Measurements from ENCODE around the gene SH2D1B.
"Not testable (repeated sequence)": the region's sequence is repeated elsewhere in the genome, so short reads cannot be mapped to it uniquely, and the experiment has no call there.

The SH2D1B gene

DNA sequence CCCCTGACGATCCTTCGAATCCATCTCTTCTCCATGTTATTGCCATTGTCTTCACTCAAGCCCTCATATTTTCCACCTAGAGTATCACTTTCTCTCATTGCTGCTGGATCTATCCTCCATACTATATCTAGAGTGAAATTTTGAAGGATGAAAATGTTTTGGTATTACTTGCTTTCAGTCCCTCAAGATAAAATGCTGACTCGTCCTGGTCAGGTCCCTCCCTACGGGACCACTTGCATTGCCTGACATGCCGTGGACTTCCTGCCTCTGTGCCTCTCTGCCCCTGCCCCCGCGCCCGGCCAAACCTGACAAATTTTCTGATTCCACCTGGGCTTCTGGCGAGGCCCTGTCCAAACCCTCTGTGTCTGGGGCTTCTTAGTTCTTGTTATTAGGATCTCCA, 58.9 kb downstream of the SH2D1B start:
- H3K9ac ChIP-seq (ENCODE audit: low read depth, low read length, poor library complexity) = no peak overlapping the region
- no peak overlapping the region for H2BK120ac ChIP-seq (ENCODE audit: low read depth, low read length)
- H3K79me1 ChIP-seq (ENCODE audit: low read depth, low read length) = no peaks in the 10 kb centered on the region
- no peaks in the 10 kb centered on the region for H3K27me3 ChIP-seq (ENCODE audit: control insufficient read depth in 3 of 3, insufficient read depth in 3 of 3, low read depth in 1 of 3, low read length in 3 of 3)
- no peak overlapping the region for H2BK12ac ChIP-seq (ENCODE audit: low read length)
- no peak overlapping the region for H2BK5ac ChIP-seq (ENCODE audit: low read length)
- no peak overlapping the region for H2BK15ac ChIP-seq (ENCODE audit: low read length)
- H3K23ac ChIP-seq (ENCODE audit: low read depth, low read length, poor library complexity) = no peak overlapping the region
- H3K4me2 ChIP-seq (ENCODE audit: insufficient read depth, low read length, poor library complexity, severe bottlenecking) = no peak overlapping the region
- H3K9me3 ChIP-seq (replicated peaks in 1 of 2; ENCODE audit: control insufficient read depth in 2 of 2, insufficient read depth in 1 of 2, low read depth in 1 of 2, low read length in 2 of 2) = no peaks in the 10 kb centered on the region
- H3K4me3 ChIP-seq (ENCODE audit: low read length in 2 of 2) = no peak overlapping the region
- no peak overlapping the region for H2AK5ac ChIP-seq (ENCODE audit: low read depth, low read length)
- H3K4ac ChIP-seq (ENCODE audit: low read length) = no peak overlapping the region
- no peak for DNase-seq (ENCODE audit: low spot score)
- peaks cover 6 to 9% of the 10 kb centered on the region in 2 donors for H3K4me1 ChIP-seq (ENCODE audit: control insufficient read depth in 2 of 2, insufficient read depth in 1 of 2, low read depth in 1 of 2, low read length in 2 of 2)
- no peak overlapping the region for H2AFZ ChIP-seq (ENCODE audit: low read length)
- no peak overlapping the region for H4K91ac ChIP-seq (ENCODE audit: low read depth, low read length, poor library complexity)
- H3K36me3 ChIP-seq (replicated peaks in 1 of 2; ENCODE audit: control insufficient read depth in 2 of 2, insufficient read depth in 2 of 2, low read length in 2 of 2) = peaks cover 7 to 38% of the 10 kb centered on the region in 2 donors
- H3K27ac ChIP-seq (replicated peaks; ENCODE audit: low read length) = no peak overlapping the region
- no peak overlapping the region for H3K18ac ChIP-seq (ENCODE audit: low read length)
- no peak overlapping the region for H3K14ac ChIP-seq (ENCODE audit: low read length)
- WGBS, 2 donors (ENCODE audit: extremely low coverage in 2 of 2, insufficient read length in 2 of 2, insufficient replicate concordance in 1 of 2) = no CpG with 5 or more reads among the region's 9 CpGs
- H4K8ac ChIP-seq (ENCODE audit: low read depth, low read length) = no peak overlapping the region

DNA sequence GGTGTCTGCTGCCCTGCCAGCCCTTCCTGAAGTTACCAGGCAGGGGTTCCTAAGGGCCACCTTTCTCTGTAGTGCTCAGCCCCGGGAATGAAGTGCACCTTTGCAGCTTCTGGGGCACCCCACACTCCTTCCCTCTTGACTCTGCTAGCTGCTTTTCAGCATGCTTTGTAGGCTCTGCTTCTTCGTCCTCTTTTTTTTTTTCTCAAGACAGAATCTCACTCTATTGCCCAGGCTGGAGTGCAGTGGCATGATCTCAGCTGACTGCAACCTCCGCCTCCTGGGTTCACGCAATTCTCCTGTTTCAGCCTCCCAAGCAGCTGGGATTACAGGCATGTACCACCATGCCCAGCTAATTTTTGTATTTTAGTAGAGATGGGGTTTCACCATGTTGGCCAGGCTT, 60.1 kb downstream of the SH2D1B start:
- H4K91ac ChIP-seq (ENCODE audit: low read depth, low read length, poor library complexity); H3K27me3 ChIP-seq (ENCODE audit: control insufficient read depth in 3 of 3, insufficient read depth in 3 of 3, low read depth in 1 of 3, low read length in 3 of 3); H3K18ac ChIP-seq (ENCODE audit: low read length); H3K14ac ChIP-seq (ENCODE audit: low read length); H3K9ac ChIP-seq (ENCODE audit: low read depth, low read length, poor library complexity); H3K23ac ChIP-seq (ENCODE audit: low read depth, low read length, poor library complexity); H3K4me2 ChIP-seq (ENCODE audit: insufficient read depth, low read length, poor library complexity, severe bottlenecking); H3K4ac ChIP-seq (ENCODE audit: low read length); H3K79me1 ChIP-seq (ENCODE audit: low read depth, low read length); DNase-seq (ENCODE audit: low spot score); H3K4me3 ChIP-seq (ENCODE audit: low read length in 2 of 2); H2BK15ac ChIP-seq (ENCODE audit: low read length); H4K8ac ChIP-seq (ENCODE audit: low read depth, low read length); H2BK120ac ChIP-seq (ENCODE audit: low read depth, low read length); H2BK12ac ChIP-seq (ENCODE audit: low read length); H2BK5ac ChIP-seq (ENCODE audit: low read length); H3K27ac ChIP-seq (replicated peaks; ENCODE audit: low read length); H3K9me3 ChIP-seq (replicated peaks in 1 of 2; ENCODE audit: control insufficient read depth in 2 of 2, insufficient read depth in 1 of 2, low read depth in 1 of 2, low read length in 2 of 2); H2AFZ ChIP-seq (ENCODE audit: low read length); H2AK5ac ChIP-seq (ENCODE audit: low read depth, low read length); H3K4me1 ChIP-seq (ENCODE audit: control insufficient read depth in 2 of 2, insufficient read depth in 1 of 2, low read depth in 1 of 2, low read length in 2 of 2): not testable (repeated sequence)
- no CpG with 5 or more reads among the region's 4 CpGs for WGBS, 2 donors (ENCODE audit: extremely low coverage in 2 of 2, insufficient read length in 2 of 2, insufficient replicate concordance in 1 of 2)
- peaks cover 5 to 35% of the 10 kb centered on the region in 2 donors for H3K36me3 ChIP-seq (replicated peaks in 1 of 2; ENCODE audit: control insufficient read depth in 2 of 2, insufficient read depth in 2 of 2, low read length in 2 of 2)

DNA sequence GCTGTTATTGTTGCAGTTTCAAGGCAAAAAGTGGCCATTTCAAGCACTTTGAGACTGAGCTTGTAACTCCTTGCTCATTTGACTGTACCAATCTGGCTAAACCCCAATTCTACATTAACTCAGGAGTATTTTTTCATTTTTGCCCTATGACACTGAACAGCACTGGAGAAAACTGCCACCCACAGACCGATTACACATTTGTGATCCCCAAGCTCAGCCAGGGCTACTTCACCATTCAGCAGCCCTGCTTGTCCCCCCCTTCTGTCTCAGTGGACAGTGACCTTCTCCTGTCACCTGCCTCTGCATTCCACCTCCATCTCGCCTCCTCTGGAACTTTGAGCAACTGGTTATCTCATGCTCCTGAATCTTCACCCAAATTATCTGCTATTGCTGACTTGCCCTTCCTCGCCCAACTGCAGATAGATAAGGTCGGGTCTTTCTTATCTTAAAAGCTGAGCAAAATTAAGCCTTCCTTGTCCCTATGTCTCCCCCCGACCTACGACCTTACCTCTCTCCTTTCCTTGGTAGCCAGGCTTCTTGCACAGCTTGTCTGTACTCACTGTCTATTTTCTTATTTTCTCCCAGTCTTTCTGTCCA, 60.6 kb downstream of the SH2D1B start:
- no peak overlapping the region for H2BK120ac ChIP-seq (ENCODE audit: low read depth, low read length)
- H3K27ac ChIP-seq (replicated peaks; ENCODE audit: low read length) = no peak overlapping the region
- no peak overlapping the region for H2AK5ac ChIP-seq (ENCODE audit: low read depth, low read length)
- H4K8ac ChIP-seq (ENCODE audit: low read depth, low read length) = no peak overlapping the region
- H3K14ac ChIP-seq (ENCODE audit: low read length) = no peak overlapping the region
- no peak overlapping the region for H4K91ac ChIP-seq (ENCODE audit: low read depth, low read length, poor library complexity)
- no CpG with 5 or more reads among the region's 6 CpGs for WGBS, 2 donors (ENCODE audit: extremely low coverage in 2 of 2, insufficient read length in 2 of 2, insufficient replicate concordance in 1 of 2)
- no peak overlapping the region for H3K4me2 ChIP-seq (ENCODE audit: insufficient read depth, low read length, poor library complexity, severe bottlenecking)
- no peak overlapping the region for H2BK5ac ChIP-seq (ENCODE audit: low read length)
- no peaks in the 10 kb centered on the region for H3K27me3 ChIP-seq (ENCODE audit: control insufficient read depth in 3 of 3, insufficient read depth in 3 of 3, low read depth in 1 of 3, low read length in 3 of 3)
- H3K9me3 ChIP-seq (replicated peaks in 1 of 2; ENCODE audit: control insufficient read depth in 2 of 2, insufficient read depth in 1 of 2, low read depth in 1 of 2, low read length in 2 of 2) = no peaks in the 10 kb centered on the region
- H3K36me3 ChIP-seq (replicated peaks in 1 of 2; ENCODE audit: control insufficient read depth in 2 of 2, insufficient read depth in 2 of 2, low read length in 2 of 2) = peaks cover 4 to 30% of the 10 kb centered on the region in 2 donors
- no peaks in the 10 kb centered on the region for H3K79me1 ChIP-seq (ENCODE audit: low read depth, low read length)
- H2BK15ac ChIP-seq (ENCODE audit: low read length) = no peak overlapping the region
- no peak overlapping the region for H3K23ac ChIP-seq (ENCODE audit: low read depth, low read length, poor library complexity)
- H2AFZ ChIP-seq (ENCODE audit: low read length) = no peak overlapping the region
- DNase-seq (ENCODE audit: low spot score) = no peak
- H3K18ac ChIP-seq (ENCODE audit: low read length) = no peak overlapping the region
- peaks cover 6 to 9% of the 10 kb centered on the region in 2 donors for H3K4me1 ChIP-seq (ENCODE audit: control insufficient read depth in 2 of 2, insufficient read depth in 1 of 2, low read depth in 1 of 2, low read length in 2 of 2)
- no peak overlapping the region for H3K9ac ChIP-seq (ENCODE audit: low read depth, low read length, poor library complexity)
- no peak overlapping the region for H2BK12ac ChIP-seq (ENCODE audit: low read length)
- H3K4ac ChIP-seq (ENCODE audit: low read length) = no peak overlapping the region
- no peak overlapping the region for H3K4me3 ChIP-seq (ENCODE audit: low read length in 2 of 2)

GRCh38 chr1:162349635-162350330, 62.2 kb downstream of the SH2D1B start:
- Histone ChIP-seq H3K27ac (replicated peaks; ENCODE audit: low read length) (no peak overlapping the region), H2BK5ac (ENCODE audit: low read length) (no peak overlapping the region), H3K36me3 (replicated peaks in 1 of 2; ENCODE audit: control insufficient read depth in 2 of 2, insufficient read depth in 2 of 2, low read length in 2 of 2) (peaks cover 0 to 24% of the 10 kb centered on the region in 2 donors), H3K4ac (ENCODE audit: low read length) (no peak overlapping the region), H2AFZ (ENCODE audit: low read length) (no peak overlapping the region), H3K18ac (ENCODE audit: low read length) (no peak overlapping the region), H4K91ac (ENCODE audit: low read depth, low read length, poor library complexity) (no peak overlapping the region), H3K4me3 (ENCODE audit: low read length in 2 of 2) (no peak overlapping the region), H3K4me1 (ENCODE audit: control insufficient read depth in 2 of 2, insufficient read depth in 1 of 2, low read depth in 1 of 2, low read length in 2 of 2) (peaks cover 6 to 9% of the 10 kb centered on the region in 2 donors), H3K27me3 (ENCODE audit: control insufficient read depth in 3 of 3, insufficient read depth in 3 of 3, low read depth in 1 of 3, low read length in 3 of 3) (no peaks in the 10 kb centered on the region), H2BK120ac (ENCODE audit: low read depth, low read length) (no peak overlapping the region), H2BK12ac (ENCODE audit: low read length) (no peak overlapping the region), H3K14ac (ENCODE audit: low read length) (no peak overlapping the region), H3K23ac (ENCODE audit: low read depth, low read length, poor library complexity) (no peak overlapping the region), H2BK15ac (ENCODE audit: low read length) (no peak overlapping the region), H3K79me1 (ENCODE audit: low read depth, low read length) (no peaks in the 10 kb centered on the region), H4K8ac (ENCODE audit: low read depth, low read length) (no peak overlapping the region), H3K9ac (ENCODE audit: low read depth, low read length, poor library complexity) (no peak overlapping the region), H2AK5ac (ENCODE audit: low read depth, low read length) (no peak overlapping the region), H3K4me2 (ENCODE audit: insufficient read depth, low read length, poor library complexity, severe bottlenecking) (no peak overlapping the region), H3K9me3 (replicated peaks in 1 of 2; ENCODE audit: control insufficient read depth in 2 of 2, insufficient read depth in 1 of 2, low read depth in 1 of 2, low read length in 2 of 2) (no peaks in the 10 kb centered on the region)
- no peak for DNase-seq (ENCODE audit: low spot score)
- WGBS, 2 donors (ENCODE audit: extremely low coverage in 2 of 2, insufficient read length in 2 of 2, insufficient replicate concordance in 1 of 2) = no CpG with 5 or more reads among the region's 11 CpGs

Measured in neuronal stem cell (in vitro differentiated cells).